ENCODE data around the gene SPINDOC.
"Not testable (repeated sequence)": the region's sequence is repeated elsewhere in the genome, so short reads cannot be mapped to it uniquely, and the experiment has no call there.

Gene SPINDOC, protein sequence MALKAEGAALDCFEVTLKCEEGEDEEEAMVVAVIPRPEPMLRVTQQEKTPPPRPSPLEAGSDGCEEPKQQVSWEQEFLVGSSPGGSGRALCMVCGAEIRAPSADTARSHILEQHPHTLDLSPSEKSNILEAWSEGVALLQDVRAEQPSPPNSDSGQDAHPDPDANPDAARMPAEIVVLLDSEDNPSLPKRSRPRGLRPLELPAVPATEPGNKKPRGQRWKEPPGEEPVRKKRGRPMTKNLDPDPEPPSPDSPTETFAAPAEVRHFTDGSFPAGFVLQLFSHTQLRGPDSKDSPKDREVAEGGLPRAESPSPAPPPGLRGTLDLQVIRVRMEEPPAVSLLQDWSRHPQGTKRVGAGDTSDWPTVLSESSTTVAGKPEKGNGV

DNA sequence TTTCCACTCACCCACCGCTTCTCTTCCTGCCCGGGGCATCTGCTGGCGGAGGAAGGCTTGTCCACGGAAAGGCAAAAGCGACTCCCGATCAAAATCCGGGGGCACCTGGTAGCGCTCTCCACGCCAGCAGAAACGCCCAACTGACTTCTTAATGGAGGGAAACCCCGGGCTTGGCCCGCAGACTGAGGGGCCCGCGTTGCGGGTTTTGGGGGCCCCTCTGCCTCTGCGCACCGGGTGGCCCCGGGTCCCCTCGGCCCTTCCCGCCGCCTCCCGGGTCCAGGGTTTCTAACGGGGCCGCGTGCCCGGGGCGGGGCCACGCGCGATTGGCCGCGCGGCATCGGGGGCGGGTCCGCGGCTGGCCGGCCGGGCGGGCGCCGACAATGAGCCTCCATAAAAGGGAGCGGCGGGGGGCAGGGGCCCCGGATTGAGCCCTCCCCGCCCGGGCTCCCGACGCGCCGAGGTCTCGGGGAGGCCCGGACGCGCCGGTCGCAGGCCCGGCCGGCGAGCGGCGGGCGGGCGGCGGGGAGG lies at the start of gene SPINDOC:
SPINDOC (plus strand) TSS at position 422 of the 528 bp plus-strand sequence. CDS start 231 bp downstream, outside the sequence.
- DNase-seq, result peak; percentile 45 to 72

DNA sequence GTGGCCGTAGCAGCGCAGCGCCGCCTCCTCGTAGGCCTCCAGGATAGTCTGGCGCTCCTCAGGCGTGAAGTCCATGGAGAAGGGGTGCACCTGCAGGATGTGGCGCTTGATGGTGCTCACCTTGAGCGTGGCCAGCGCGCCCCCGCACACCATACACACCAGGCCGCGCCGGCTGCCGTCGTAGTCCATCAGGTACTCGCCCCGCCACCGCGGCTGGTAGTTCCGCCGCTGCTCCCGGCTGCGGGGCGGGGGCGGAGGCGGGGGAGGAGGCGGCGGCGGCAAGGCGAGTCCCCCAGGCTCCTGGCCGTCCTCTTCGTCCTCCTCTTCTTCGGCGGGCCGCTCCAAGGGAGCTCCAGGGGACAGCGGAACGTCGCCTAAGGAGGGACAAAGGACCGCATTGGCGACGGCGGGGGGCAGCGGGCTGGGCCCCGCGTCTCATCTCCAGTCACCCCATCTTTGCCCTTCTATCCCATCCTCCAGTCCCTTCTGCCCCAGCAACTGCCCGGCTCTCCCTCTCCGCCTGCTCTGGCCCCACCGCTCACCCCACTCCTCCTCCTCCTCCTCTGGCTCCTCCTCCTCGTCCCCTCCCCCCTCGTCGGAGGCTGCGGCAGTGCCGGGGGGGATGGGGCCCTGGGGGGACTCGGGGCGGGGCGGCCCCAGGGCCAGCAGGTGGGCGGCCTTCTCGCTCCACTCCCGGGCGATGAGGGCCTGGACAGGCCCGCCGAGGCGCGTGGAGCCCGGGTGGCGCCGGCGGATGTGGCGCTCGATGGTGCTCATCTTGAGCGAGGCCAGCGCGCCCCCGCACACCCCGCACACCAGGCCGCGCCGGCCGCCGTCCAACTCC lies 49.5 kb upstream of the SPINDOC start:
- no peak for DNase-seq

DNA sequence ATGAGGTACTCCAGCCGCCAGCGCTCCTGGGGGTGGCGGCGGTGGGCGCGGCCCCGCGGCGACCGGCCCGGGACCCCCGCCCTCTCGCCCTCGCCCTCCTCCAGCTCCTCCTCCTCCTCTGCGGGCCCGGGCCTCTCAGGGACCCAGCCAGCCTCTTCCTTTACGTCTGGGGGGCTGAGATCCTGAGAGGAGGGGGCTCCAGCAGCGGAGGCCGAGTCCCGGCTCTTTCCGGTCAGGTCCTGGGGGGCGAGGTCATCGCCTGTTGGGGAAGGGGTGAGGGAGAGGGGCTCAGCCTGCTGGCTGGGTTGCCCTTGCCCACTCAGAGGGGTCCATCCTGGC lies 48.9 kb upstream of the SPINDOC start:
- DNase-seq, result no peak

DNA sequence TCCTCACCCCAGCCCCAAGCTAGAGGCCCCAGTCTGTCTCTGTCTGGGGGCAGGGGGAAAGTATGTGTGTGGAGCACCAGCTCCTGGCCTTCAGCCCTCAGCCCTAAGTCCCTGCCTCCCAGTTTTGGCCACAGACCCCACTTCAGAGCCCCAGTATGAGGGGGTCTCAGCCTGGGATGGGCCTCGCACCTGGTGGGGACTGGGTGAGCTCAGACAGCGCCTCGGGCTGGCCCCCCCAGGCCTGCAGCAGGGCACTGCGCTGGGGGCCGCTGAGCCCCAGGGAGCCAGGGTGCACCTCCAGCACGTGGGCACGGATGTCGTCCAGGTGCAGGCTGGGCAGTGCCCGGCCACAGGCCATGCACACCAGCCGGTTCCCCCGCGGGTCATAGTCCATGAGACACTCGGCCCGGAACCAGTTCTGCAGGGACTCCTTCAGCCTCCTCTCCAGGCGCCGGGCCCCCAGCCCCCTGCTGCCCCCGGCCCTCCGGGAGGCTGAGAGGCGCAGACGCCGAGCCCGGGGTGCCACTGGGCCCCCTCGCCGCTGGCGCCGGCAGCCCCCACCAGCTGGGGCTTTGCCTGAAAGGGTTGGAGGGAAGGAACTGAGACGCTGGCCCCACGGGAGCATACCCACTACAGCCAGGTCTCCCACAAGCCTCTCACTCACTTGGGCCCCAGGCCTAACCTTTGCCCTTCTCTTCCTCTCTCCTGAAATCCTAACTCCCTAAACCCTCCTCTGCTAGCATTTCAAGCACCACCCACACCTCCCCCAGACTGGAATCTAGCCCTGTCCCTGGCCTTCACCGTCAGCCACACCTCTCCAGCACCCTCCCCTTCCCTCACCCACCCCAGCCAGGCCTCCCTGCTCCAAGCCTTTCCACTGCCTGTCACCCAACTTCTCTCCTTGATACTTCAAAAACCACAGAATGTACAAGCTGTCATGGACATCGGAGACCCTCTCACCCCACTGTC lies 48.3 kb upstream of the SPINDOC start:
- no peak for DNase-seq

DNA sequence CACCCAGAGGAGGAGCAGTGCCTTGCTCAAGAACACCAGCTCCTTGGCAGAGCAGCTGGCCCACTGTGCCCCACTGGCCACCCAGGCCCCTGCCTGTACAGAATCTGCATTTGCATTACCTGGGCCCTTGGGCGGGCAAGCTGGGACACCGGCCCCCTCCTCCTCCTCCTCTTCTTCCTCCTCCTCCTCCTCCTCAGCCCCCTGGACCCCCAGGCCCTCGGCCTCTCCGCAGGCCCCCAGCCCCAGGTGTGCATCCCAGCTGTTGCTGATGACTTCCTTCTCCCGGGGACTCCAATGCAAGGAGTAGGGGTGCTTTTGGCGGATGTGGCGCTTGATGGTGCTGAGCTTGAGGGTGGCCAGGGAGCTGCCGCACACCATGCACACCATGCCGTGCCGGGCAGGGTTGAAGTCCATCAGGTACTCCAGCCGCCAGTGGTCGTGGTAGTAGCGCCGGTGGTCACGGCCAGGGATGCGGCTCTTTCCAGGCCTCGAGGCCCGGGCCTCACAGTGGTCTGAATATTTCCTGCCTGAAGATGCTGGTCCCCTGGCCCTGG lies 47.5 kb upstream of the SPINDOC start:
- DNase-seq, result no peak

DNA sequence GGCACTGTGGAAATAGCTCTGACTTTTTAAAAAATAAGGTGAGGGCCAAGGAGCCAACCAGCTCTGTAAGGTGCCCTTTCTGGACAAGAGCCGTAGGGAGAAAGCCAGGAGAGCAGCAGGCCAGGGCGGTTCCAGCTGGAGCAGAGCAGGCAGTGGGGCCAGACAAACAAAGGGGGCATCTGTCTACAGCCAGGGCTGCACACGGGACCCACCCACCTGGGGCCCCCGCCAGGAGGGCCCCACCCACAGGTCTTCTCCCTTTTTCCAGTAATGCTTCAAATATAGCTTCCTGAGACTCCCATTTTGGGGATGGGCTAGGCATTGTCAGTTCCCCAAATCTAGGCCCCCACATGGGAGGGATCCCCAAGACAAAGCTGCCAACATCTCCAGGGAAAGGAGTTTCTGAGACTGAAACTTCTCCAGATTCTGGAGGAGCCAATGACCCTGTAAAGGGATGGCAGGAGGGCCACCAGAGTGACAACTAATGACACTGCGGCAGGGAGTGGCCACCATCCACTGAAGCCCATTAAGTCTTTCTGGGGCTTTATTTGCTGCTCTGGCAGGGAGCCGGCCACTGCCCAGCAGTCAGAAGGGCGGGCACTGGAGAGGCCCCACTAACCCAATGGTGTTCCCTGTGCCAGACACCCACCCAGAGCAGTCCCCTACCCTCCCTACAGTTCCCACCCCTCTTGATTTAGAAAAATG lies 46.6 kb upstream of the SPINDOC start:
- DNase-seq, result no peak

DNA sequence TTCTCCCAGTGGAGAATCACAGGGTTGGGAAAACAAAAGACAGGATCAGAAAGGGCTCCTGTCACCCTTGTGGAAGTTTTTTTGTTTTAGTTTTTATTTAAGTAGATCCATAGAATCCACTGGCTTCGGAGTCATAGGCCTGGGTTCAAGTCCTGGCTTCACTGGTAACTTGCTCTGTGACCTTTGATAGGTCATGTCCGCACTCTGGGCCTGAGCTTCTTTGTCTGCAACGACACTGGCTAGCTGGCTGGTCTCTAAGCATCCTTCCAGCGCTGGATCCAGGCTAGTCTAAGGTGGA lies 46.0 kb upstream of the SPINDOC start:
- no peak for DNase-seq

DNA sequence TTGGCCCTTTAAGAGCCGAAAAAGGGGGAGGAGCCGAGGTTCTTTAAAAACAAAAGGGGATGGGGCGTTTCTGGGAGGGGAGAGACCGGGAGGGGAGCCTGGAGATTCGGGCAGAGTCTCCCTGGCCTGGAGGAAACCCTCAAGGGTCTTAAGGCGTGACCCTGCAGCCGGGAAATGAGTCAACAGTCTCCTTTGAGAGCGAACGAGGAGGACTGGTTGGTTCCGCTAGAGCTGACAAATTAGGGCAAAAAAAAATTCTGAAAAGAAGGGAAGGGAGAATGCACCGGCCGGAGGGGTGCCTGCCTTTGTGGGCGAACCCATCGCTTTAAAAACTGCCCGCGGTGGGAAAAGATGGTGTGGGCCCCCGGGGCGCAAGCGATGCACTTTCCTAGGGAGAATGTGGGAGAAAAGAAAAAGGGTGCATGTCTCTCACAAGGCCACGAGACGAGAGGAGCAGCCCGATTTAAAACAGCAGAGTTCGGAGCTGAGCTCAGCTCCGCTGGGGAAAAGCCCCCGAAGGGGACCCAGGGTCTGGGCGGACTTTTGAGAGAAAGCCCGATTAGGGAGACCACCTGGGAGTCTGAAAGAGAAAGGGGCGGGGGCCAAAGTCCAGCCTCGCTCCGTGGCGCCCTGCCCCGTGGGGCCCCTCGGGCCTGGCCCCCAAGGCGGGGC lies 45.6 kb upstream of the SPINDOC start:
- DNase-seq, result peak in 1 of 2 experiments; percentile 47

DNA sequence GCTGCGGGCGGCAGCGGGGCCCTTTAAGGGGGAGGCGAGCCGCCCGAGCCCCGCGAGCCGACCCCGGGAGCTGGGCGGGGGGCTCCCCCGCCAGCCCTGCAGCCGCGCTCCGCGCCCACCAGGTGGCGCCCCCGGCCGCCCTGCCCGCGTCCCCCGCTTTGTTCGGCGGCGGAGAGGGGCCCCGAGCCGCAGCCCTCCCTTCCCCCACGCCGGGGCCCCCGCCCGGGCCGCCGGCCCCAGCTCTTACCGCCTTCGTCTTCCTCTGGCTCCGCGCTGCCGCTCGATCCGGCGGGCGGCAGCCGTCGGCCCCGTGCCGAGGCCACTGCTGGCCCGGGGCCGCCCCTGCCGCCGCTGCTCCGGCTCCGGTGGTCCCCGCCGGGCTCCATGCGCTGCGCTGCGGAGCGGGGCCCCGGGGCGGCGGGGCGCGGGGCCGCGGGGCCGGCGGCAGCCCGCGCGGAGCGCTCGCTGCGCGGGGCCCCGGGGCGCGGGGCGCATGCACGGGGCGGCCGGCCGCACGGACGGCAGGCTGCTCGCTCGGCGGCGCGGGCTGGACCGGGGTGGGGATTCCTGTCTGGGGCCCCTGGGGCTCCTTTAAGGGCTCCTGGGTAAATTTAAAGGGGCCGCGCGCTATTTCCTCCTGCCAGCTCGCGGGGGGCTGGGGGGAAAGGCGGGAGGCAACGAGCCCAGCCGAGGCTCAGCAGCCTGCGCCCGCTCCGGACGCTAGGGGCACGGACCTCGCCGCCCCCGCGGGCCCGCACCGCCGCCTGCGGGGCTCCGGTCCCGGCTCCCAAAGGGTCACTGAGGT lies 44.8 kb upstream of the SPINDOC start, which contains the start of gene ZFTA:
ZFTA (minus strand) TSS at position 539 of the 805 bp plus-strand sequence; CDS start at position 386, 153 bp downstream.
- peak in 1 of 2 experiments; percentile 30 for DNase-seq

DNA sequence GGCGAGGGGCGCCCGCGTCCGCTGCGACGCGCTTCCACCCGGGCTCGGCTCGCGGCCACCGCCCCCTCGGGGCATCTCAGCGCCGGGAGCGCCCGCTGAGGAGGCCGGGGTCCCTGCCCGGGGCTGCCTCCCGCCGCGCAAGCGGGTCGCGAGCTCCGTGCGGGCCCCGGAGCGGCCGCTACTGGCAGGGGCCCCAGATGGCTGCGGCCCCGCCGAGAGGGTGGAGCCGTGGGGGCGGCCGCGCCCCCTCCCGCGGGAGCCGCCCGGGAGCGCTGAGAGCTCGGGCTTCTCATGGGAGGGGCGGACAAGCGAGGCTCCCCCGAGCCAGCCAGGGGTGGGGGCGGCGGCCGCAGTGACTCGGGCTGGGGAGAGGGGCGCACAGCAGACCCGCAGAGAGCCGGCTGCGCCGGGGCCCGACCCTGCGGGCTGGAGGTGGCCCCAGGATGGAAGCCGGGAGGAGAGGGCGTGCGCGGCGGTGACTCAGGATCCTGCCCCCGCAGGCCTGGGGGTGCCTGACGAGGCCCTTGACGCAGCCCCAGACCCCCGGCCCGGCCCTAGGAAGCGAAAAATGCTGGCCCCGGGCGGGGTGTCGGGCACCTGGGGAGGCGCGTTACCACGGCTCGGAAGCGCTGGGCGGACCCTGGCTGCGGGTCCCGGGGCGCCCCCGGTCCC lies 44.1 kb upstream of the SPINDOC start:
- no peak for DNase-seq

DNA sequence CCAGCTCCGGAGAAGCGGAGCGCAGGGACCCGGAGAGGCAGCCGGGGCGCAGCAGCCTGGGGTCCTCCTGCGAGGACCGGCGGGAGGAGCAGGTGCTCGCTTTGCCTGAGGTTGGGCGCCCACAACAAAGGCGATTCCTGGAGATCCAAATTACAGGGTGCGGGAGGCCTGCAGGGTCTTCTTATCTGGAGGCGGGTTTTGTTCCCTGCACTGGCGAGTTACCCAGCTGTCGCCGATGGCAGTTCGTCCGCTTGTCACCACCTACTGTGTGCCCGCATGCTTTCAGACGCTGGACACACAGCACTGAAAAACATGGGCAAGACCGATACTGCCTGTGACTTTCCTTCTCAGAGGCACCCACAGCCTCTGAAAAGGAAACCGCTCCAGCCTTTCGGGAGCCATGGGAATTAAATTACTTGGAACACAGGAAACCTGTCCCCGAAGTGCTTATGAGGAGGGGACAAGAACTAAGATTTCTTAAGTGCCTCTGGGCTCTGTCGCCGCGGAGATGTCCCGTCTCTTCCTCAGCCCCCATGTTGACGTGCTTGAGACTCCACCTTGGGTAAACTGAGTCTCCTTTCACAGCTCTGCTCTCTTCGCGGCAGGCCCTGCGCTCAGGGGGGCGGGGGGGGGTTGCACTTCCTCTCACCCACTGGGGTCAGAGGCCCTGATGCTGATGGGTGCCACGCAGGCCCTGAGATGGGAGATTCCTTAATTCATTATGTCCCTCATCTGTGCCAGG lies 43.4 kb upstream of the SPINDOC start:
- no peak for DNase-seq

DNA sequence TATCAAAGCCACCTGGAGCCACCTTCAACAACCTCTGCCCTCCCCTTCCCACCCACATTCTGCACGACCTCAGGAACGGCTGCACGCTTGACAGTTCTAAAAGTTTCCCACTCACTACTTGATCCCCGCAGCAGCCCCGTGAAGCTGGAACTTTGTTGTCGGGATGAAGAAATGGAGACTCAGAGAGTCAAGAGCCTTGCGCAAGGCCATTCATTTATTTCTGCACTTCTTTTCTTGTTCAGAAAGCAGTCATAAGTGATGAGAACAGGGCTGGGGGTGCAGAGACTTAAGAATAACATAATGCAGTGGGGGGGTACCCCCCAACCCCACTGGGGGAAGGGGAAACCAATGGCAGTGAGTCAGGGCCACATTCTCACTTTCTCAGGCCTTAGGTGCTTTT lies 42.5 kb upstream of the SPINDOC start:
- no peak for DNase-seq

DNA sequence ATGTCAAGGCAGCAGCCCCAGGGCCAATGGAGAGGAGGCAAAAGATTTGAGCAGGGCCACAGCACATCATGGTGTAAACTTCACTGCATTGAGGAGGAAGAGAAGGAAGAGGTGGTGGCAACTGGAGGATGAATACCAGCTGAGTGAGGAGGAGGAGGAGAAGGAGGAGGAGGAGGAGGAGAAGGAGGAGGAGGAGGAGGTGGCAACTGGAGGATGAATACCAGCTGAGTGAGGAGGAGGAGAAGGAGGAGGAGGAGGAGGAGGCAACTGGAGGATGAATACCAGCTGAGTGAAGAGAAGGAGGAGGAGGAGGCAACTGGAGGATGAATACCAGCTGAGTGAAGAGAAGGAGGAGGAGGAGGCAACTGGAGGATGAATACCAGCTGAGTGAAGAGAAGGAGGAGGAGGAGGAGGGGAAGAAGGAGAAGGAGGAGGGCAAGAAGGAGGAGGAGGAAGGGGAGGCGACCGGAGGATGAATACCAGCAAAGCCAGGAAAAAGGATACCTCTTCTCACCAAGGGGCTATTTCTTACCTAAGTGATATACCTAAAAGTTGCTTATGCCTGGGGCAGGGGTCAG lies 41.4 kb upstream of the SPINDOC start:
- DNase-seq, result not testable (repeated sequence)

DNA sequence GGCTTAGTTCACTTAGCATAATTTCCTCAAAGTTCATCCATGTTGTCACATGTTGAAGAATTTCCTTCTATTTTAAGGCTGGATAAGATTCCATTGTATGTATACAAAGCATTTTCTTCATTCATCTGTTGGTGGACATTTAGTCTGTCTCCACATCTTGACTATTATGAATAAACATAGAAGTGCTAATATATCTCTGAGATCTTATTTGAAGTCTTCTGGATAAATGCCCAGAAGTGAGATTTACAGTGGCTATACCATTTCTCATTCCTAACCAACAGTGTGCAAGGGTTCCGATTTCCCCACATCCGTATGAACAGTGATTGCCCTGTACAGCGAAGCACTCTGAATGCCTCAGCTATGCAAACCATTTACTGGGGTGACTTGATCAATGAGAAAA lies 38.1 kb upstream of the SPINDOC start:
- DNase-seq, result no peak

DNA sequence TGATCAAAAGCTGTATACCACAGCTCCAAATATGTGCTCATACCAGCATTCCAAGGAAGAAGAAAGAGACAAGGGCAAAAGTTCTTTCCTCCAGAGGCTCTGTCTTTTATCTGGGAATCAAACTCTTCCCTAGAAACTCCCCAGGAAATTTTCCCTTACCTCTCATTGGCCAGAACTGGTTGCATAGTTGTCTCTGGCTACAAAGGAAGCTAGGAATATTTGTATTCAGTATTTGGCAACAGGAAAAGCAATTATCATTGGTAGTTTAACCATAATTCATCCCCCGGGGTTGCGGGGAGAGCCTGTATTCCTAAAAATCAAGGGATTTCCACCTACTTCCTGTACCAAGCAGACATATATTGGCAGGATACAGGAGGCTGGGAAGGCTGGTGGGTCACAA lies 34.2 kb upstream of the SPINDOC start:
- no peak for DNase-seq

DNA sequence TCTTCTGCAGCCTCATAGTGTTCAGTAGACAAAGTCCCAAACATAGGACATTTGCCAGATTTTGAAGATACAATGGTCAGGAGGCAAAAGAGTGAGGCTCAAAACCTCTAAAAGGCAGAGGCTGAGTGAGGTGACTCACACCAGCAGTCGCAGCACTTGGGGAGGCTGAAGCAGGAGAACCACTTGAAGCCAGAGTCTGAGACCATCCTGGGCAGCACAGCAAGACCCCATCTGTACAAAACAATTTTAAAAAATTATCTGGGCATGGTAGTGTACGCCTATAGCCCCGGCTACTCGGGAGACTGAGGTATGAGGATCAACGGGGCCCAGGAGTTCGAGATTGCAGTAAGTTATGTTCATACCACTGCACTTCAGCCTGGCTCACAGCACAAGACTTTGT lies 30.5 kb upstream of the SPINDOC start:
- no peak for DNase-seq

DNA sequence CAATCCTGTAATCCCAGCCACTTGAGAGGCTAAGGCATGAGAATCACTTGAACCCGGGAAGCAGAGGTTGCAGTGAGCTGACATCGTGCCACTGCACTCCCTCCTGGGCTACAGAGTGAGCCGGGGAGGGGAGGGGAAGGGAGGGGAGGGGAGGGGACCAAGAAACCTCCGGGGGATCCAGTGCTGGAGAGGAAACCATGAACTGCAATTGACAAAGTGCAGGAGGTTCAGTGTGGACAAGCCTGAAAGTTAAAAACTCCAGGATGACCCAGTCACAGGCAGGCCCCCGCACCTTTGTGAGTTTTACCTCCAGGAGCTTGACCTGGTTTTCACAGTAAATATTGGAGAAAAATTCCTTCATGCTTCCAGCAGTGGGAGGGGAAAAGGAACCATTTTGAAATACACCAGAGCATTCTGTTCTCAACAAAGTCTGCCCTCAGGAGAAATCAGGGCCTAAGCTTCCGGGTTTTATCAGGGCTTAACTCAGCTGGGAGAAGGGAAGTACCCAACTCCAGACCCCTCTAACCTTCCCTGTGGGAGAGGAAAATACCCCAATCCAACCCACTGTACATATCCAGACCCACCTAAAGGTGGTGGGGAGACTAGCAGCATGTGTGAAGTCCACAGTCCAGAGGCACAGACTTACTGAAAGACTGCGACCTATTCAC lies 29.2 kb upstream of the SPINDOC start:
- DNase-seq, result no peak

DNA sequence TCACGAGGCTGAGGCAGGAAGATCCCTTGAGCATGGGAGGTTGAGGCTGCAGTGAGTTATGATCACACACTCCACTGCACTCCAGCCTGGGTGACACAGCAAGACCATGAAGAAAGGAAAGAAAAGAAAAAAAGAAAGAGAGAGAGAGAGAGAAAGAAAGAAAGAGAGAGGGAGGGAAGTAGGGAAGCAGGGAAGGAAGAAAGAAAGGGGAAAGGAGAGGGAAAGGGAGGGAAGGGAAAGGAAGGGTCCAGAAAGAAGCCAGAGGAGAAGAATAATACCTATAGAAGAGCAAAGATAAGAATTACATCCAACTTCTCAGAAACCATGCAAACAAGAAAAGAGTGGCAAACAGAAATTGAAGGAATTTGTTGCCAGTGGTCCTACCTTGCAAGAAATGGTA lies 27.4 kb upstream of the SPINDOC start:
- DNase-seq, result no peak

Data from NCI-H187 (cell line).